Placental epithelial cell (primary cell): ENCODE measurements around the gene SLC25A17. TPM values are rescaled to one million over a fixed set of nuclear protein-coding genes. Genes with fewer than 3 reads are reported as not detected.

Experiments used
- small RNA-seq: library from RNA; depleted of rRNA; stranded (forward); fragments of <200 nt; gene quantifications from one replicate; pipeline ENCODE3, GENCODE V24; 2012
- total RNA-seq: library from RNA; depleted of rRNA; stranded (reverse); fragments of >200 nt; gene quantifications from 2 replicates; pipeline ENCODE4 v1.2.3, GENCODE V29; 2012

SLC25A17 gene
- total RNA-seq = 13.0 and 18.9 TPM in 2 replicates

DNA sequence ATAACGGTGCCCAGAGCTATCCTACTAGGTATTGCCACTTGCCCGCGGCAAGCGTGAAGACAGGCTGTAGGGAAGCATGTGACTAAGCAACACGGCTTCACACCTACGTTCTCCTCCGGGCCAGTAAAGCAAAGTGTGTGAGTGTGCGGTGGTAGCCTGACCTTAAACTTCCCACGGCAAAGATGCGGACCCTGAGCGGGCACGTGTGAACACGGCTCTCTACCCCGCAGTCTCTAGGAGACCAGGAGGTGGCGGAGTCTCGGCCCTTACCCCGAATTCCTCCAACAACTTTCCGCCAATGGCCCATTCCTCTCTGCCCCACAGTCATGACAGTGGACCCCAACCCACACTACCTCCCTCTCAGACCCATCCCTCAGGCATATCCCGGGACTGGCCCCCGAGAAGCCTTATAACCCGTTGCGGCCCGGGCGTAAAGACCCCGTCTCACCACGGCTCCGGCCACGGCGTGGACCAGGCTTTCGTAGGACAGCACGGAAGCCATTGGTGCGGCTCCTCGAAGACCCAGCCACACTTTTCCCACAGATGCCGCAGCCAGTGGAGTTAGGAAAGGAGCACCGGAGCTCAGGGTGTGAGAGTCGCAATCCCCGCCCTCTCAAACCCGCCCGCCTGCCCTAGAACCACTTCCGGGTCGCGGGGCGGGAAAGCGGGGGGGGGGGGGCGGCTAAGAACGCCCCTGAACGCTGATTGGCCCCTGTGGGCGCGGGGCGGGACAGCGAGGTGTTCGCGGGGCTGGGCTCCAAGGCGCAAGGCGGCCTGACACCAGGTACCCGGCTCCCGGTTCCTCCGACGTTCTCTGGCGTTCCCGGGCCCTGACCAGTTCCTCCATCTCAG lies at the start of gene SLC25A17:
SLC25A17 (minus strand) TSS at position 600 of the 852 bp plus-strand sequence; CDS start at position 502, 98 bp downstream.

GRCh38 chr22:40862013-40862412 lies 42.9 kb upstream of the SLC25A17 start, which contains the start of gene DNAJB7:
Gene DNAJB7, minus strand, starts transcription at chr22:40862113. Its CDS starts 119 bp downstream, at chr22:40861994.

GRCh38 chr22:40856513-40857308 lies 37.6 kb upstream of the SLC25A17 start, which contains the start of the genes ST13 and XPNPEP3:
Gene ST13, minus strand, starts transcription at chr22:40856639. Its CDS starts 99 bp downstream, at chr22:40856540.
Gene XPNPEP3, plus strand, starts transcription at chr22:40857148. Its CDS starts 34 bp downstream, at chr22:40857182.

Small RNAs within 50 kb of the gene (small RNA-seq; reads per million reads assigned to genes)
- gene JTBP1 (not detected), gene MIR4766 (0.89 reads per million, percentile 52 among the genes with 10 or more reads in this experiment)

Other genes starting within 250 kb of the SLC25A17 start
- 55.0 and 139 TPM in 2 replicates for gene MRTFA, start 182.6 kb downstream of the SLC25A17 start, total RNA-seq
- 0.33 and 0.39 TPM in 2 replicates for gene MCHR1, start 139.9 kb downstream of the SLC25A17 start, total RNA-seq
- 160 and 234 TPM in 2 replicates for gene ST13, start 37.3 kb upstream of the SLC25A17 start, total RNA-seq
- 11.4 and 13.0 TPM in 2 replicates for gene XPNPEP3, start 37.8 kb upstream of the SLC25A17 start, total RNA-seq
- not detected in 2 replicates for gene DNAJB7, start 42.8 kb upstream of the SLC25A17 start, total RNA-seq
- 50.9 and 57.3 TPM in 2 replicates for gene RBX1, start 132.0 kb upstream of the SLC25A17 start, total RNA-seq